Panc1 (cell line): Measurements from ENCODE around the gene NUP210L. TPM values are rescaled to one million over a fixed set of nuclear protein-coding genes. Genes with fewer than 3 reads are reported as not detected.

ENCODE experiments used
- ATAC-seq: fragments of 200-7000 bp; cut with Tn5 transposase; 2 replicates; pipeline ENCODE4 v1.9.1; 2020; ENCODE audit warnings: mild to moderate bottlenecking, moderate library complexity
- BruUV-seq: library from RNA; stranded (reverse); fragments of 400-500 nt; replicated peaks from 2 replicates; lab custom pipeline; 2021; lab: Mats Ljungman, UMichigan
- CTCF ChIA-PET: fragments of 300-600 bp; sonication (Branson Sonifier 250); formaldehyde crosslinking; loops from one replicate; lab custom pipeline; 2022; ENCODE audit warnings: antibody characterized with exemption; lab: Charles Lee
- POLR2A ChIA-PET: fragments of 300-600 bp; sonication (Branson Sonifier 250); formaldehyde crosslinking; loops from one replicate; lab custom pipeline; 2022; ENCODE audit warnings: antibody characterized with exemption; lab: Charles Lee
- DNase-seq: peaks from one replicate; pipeline ENCODE4 v3.0.0-alpha.2; 2010; ENCODE audit warnings: low read depth, low spot score
- H3K27ac ChIP-seq: 2 replicates; pipeline ENCODE4 v1.5.1; 2011; ENCODE audit warnings: mild to moderate bottlenecking, low read length, inconsistent platforms
- H3K27me3 ChIP-seq: fragments of 200-500 bp; sonication (Bioruptor generic); 2 replicates; pipeline ENCODE4 v1.6.0; 2014; ENCODE audit warnings: low read length, inconsistent platforms; ENCODE audit not compliant: control insufficient read depth, insufficient read depth
- H3K36me3 ChIP-seq: fragments of 200-500 bp; sonication (Bioruptor generic); 2 replicates; pipeline ENCODE4 v1.5.1; 2014; ENCODE audit warnings: inconsistent platforms, mild to moderate bottlenecking, low read length, moderate library complexity; ENCODE audit not compliant: control insufficient read depth, insufficient read depth
- H3K4me1 ChIP-seq: 2 replicates; pipeline ENCODE4 v1.5.1; 2011; ENCODE audit warnings: inconsistent platforms, mild to moderate bottlenecking, low read length, moderate library complexity; ENCODE audit not compliant: control insufficient read depth, insufficient read depth
- H3K4me3 ChIP-seq, 2 experiments: 2 replicates each; pipeline ENCODE4 v1.5.1; 2011 to 2012; ENCODE audit warnings: low read depth in 2 of 2, low read length in 2 of 2, mild to moderate bottlenecking in 2 of 2, inconsistent platforms in 1 of 2, moderate library complexity in 1 of 2
- H3K9me3 ChIP-seq: fragments of 200-500 bp; sonication (Bioruptor generic); 2 replicates; pipeline ENCODE4 v1.5.1; 2014; ENCODE audit warnings: low read depth, mild to moderate bottlenecking, inconsistent platforms, low read length, moderate library complexity; ENCODE audit not compliant: control insufficient read depth, insufficient read depth
- CTCF ChIP-seq: fragments of 450-650 bp; IDR thresholded peaks from 2 replicates; pipeline ENCODE4 v1.5.1; 2017; ENCODE audit warnings: mild to moderate bottlenecking
- POLR2AphosphoS5 ChIP-seq: IDR thresholded peaks from 2 replicates; pipeline ENCODE4 v1.6.1; 2012; ENCODE audit warnings: mild to moderate bottlenecking, low read depth, low read length, moderate library complexity
- REST ChIP-seq, 2 experiments: IDR thresholded peaks; 2 replicates each; pipeline ENCODE4 v1.6.1; 2011 to 2012; ENCODE audit warnings: low read depth in 2 of 2, control low read depth in 1 of 2, low read length in 1 of 2, mild to moderate bottlenecking in 1 of 2, moderate library complexity in 1 of 2; ENCODE audit not compliant: insufficient read depth in 1 of 2
- SIN3A ChIP-seq: IDR thresholded peaks from 2 replicates; pipeline ENCODE4 v1.6.1; 2012; ENCODE audit warnings: low read depth, mild to moderate bottlenecking, low read length, moderate library complexity, borderline replicate concordance; ENCODE audit not compliant: insufficient read depth
- TCF7L2 ChIP-seq: IDR thresholded peaks from 2 replicates; pipeline ENCODE4 v1.6.1; 2011; ENCODE audit warnings: mild to moderate bottlenecking, low read depth, low read length, inconsistent platforms
- in situ Hi-C: cut with HindIII; loops from 2 replicates; pipeline ENCODE4 v1.10.0; 2016; ENCODE audit warnings: low sequenced_read_pairs, low pct_unique_long_range_greater_than_20kb
- intact Hi-C: fragments of 100-400 bp; cut with micrococcal nuclease; formaldehyde crosslinking; loops from one replicate; pipeline ENCODE4 v1.10.0; 2022; ENCODE audit not compliant: unreplicated experiment
- total RNA-seq: library from RNA; stranded (reverse); gene quantifications from one replicate; pipeline ENCODE4 v1.2.1, GENCODE V29; 2021; ENCODE audit not compliant: unreplicated experiment

NUP210L gene
- total RNA-seq, 1 experiment from 2014 or later, result 0.05 TPM

- TF ChIP-seq CTCF, result peak; percentile 81
- no peak for TF ChIP-seq POLR2AphosphoS5
- POLR2A ChIA-PET, result no interaction called here
- Histone ChIP-seq H3K4me1 (peaks cover 7% of the 10 kb centered on the region), H3K4me3 (no peak overlapping the region), H3K36me3 (peaks cover 7% of the 10 kb centered on the region; the same call in 1 of the 2 replicates), H3K27ac (no peak overlapping the region), H3K9me3 (no peaks in the 10 kb centered on the region), H3K27me3 (no peaks in the 10 kb centered on the region)
- ATAC-seq (no peak), DNase-seq (no peak)
- intact Hi-C loops (no loop called here), in situ Hi-C loops (no loop called here)
- BruUV-seq, result no TSS peak
- CTCF ChIA-PET, result no interaction called here
These were observed 31.3 kb upstream of the NUP210L start for GRCh38 chr1:154186177-154186576.

- Histone ChIP-seq H3K27me3 (no peaks in the 10 kb centered on the region), H3K4me3 (peak overlapping the region; percentile 86 to 92), H3K27ac (peak overlapping the region; percentile 93), H3K9me3 (no peaks in the 10 kb centered on the region), H3K4me1 (peaks cover 36% of the 10 kb centered on the region), H3K36me3 (peaks cover 15% of the 10 kb centered on the region)
- DNase-seq (peak; percentile 86), ATAC-seq (peak; percentile 97)
- no TSS peak for BruUV-seq
- intact Hi-C loops (no loop called here), in situ Hi-C loops (no loop called here)
- CTCF ChIA-PET, result no interaction called here
- TF ChIP-seq SIN3A (no peak), TCF7L2 (no peak), REST (IDR thresholded peaks at IDR 0.05; ENCODE audit: insufficient read depth in 1 of 2, low read depth in 2 of 2, low read length in 1 of 2) (peak in 1 of 2 experiments; percentile 66; a peak in 1 of 4 replicates), CTCF (no peak), POLR2AphosphoS5 (peak; percentile 87)
- POLR2A ChIA-PET, result no interaction called here
These were observed 28.4 kb upstream of the NUP210L start for GRCh38 chr1:154183046-154183915.
